Ishikawa (cell line): ENCODE measurements around the gene PAPOLG.

ENCODE experiments used
- CEBPB ChIP-seq: IDR thresholded peaks from 2 replicates; pipeline ENCODE4 v1.6.1; 2012
- CREB1 ChIP-seq: IDR thresholded peaks from 2 replicates; pipeline ENCODE4 v1.6.1; 2012; ENCODE audit warnings: low read depth
- EGR1 ChIP-seq: IDR thresholded peaks from 2 replicates; pipeline ENCODE4 v1.6.1; 2012
- EP300 ChIP-seq: IDR thresholded peaks from 2 replicates; pipeline ENCODE4 v1.6.1; 2012; ENCODE audit warnings: borderline replicate concordance
- FOXM1 ChIP-seq: IDR thresholded peaks from 2 replicates; pipeline ENCODE4 v1.6.1; 2012; ENCODE audit warnings: low read depth, borderline replicate concordance
- MAX ChIP-seq: IDR thresholded peaks from 2 replicates; pipeline ENCODE4 v1.6.1; 2012
- NFIC ChIP-seq: IDR thresholded peaks from 2 replicates; pipeline ENCODE4 v1.6.1; 2012
- RAD21 ChIP-seq: IDR thresholded peaks from 2 replicates; pipeline ENCODE4 v1.6.1; 2012; ENCODE audit warnings: low read depth
- REST ChIP-seq: IDR thresholded peaks from 2 replicates; pipeline ENCODE4 v1.6.1; 2012; ENCODE audit warnings: low read depth, mild to moderate bottlenecking
- TAF1 ChIP-seq: IDR thresholded peaks from 2 replicates; pipeline ENCODE4 v1.6.1; 2012; ENCODE audit warnings: low read depth, mild to moderate bottlenecking
- TCF12 ChIP-seq: IDR thresholded peaks from 2 replicates; pipeline ENCODE4 v1.6.1; 2012; ENCODE audit warnings: low read depth
- TEAD4 ChIP-seq: IDR thresholded peaks from 2 replicates; pipeline ENCODE4 v1.6.1; 2012
- USF1 ChIP-seq: IDR thresholded peaks from 2 replicates; pipeline ENCODE4 v1.6.1; 2012
- YY1 ChIP-seq: IDR thresholded peaks from 2 replicates; pipeline ENCODE4 v1.6.1; 2012; ENCODE audit warnings: low read depth
- ZBTB7A ChIP-seq: IDR thresholded peaks from 2 replicates; pipeline ENCODE4 v1.6.1; 2012; ENCODE audit warnings: low read depth

The PAPOLG gene

GRCh38 chr2:60745330-60745729 lies 10.7 kb upstream of the PAPOLG start:
- no peak for TF ChIP-seq TCF12

GRCh38 chr2:60745761-60746160 lies 10.3 kb upstream of the PAPOLG start:
- TF ChIP-seq EGR1, result no peak

- TF ChIP-seq TEAD4, result no peak
- no peak for TF ChIP-seq MAX
- TF ChIP-seq RAD21, result no peak
- TF ChIP-seq TCF12, result no peak
- no peak for TF ChIP-seq TAF1
- TF ChIP-seq FOXM1, result no peak
- TF ChIP-seq CEBPB, result no peak
Measured at GRCh38 chr2:60746318-60746717, 9.8 kb upstream of the PAPOLG start.

- TF ChIP-seq YY1 (no peak), TEAD4 (no peak), CEBPB (no peak), NFIC (no peak), FOXM1 (no peak), TCF12 (no peak), EGR1 (no peak), RAD21 (no peak), TAF1 (no peak), REST (no peak), CREB1 (no peak), ZBTB7A (no peak), USF1 (no peak), MAX (no peak), EP300 (no peak)
Measured at GRCh38 chr2:60759654-60760053, 3.6 kb downstream of the PAPOLG start.

GRCh38 chr2:60764736-60765534 lies 8.9 kb downstream of the PAPOLG start:
- no peak for TF ChIP-seq TCF12
- no peak for TF ChIP-seq EP300
- TF ChIP-seq FOXM1, result no peak
- TF ChIP-seq TAF1, result no peak
- no peak for TF ChIP-seq REST
- no peak for TF ChIP-seq CEBPB
- no peak for TF ChIP-seq EGR1

GRCh38 chr2:60766283-60766682 lies 10.2 kb downstream of the PAPOLG start:
- no peak for TF ChIP-seq EP300
- no peak for TF ChIP-seq TAF1
- no peak for TF ChIP-seq ZBTB7A
- TF ChIP-seq CEBPB, result no peak
- TF ChIP-seq REST, result no peak
- TF ChIP-seq TCF12, result no peak
- TF ChIP-seq TEAD4, result no peak
- no peak for TF ChIP-seq USF1
- TF ChIP-seq MAX, result no peak
- no peak for TF ChIP-seq RAD21
- TF ChIP-seq EGR1, result no peak
